MM.1S (cell line): ENCODE data around the gene ADD1.

Source experiments
- DNase-seq: peaks from one replicate; pipeline ENCODE4 v3.0.0-alpha.2; 2015
- H2AFZ ChIP-seq: fragments of 300-600 bp; sonication (generic); 2 replicates; pipeline ENCODE4 v1.6.0; 2016; ENCODE audit warnings: antibody characterized with exemption, low read length
- H3F3A ChIP-seq: fragments of 300-600 bp; sonication (generic); 2 replicates; pipeline ENCODE4 v1.6.1; 2016; ENCODE audit warnings: mild to moderate bottlenecking, antibody characterized with exemption, low read length, moderate library complexity, mixed read lengths; ENCODE audit not compliant: insufficient read depth
- H3K27ac ChIP-seq: fragments of 300-600 bp; sonication (generic); 2 replicates; pipeline ENCODE4 v1.5.1; 2016; ENCODE audit warnings: mild to moderate bottlenecking, low read length
- H3K27me3 ChIP-seq: fragments of 300-600 bp; sonication (generic); replicated peaks from 2 replicates; pipeline ENCODE4 v1.6.0; 2016; ENCODE audit warnings: low read length; ENCODE audit not compliant: insufficient read depth
- H3K36me3 ChIP-seq: fragments of 300-600 bp; sonication (generic); replicated peaks from 2 replicates; pipeline ENCODE4 v1.6.1; 2016; ENCODE audit warnings: mild to moderate bottlenecking, low read length, mixed read lengths; ENCODE audit not compliant: insufficient read depth
- H3K4me1 ChIP-seq: fragments of 300-600 bp; sonication (generic); 2 replicates; pipeline ENCODE4 v1.6.1; 2016; ENCODE audit warnings: low read length, mixed read lengths
- H3K4me2 ChIP-seq: fragments of 300-600 bp; sonication (generic); 2 replicates; pipeline ENCODE4 v1.6.0; 2016; ENCODE audit warnings: low read depth, low read length
- H3K4me3 ChIP-seq: fragments of 300-600 bp; sonication (generic); 2 replicates; pipeline ENCODE4 v1.5.1; 2016; ENCODE audit warnings: low read length, mixed read lengths
- H3K79me2 ChIP-seq: fragments of 300-600 bp; sonication (generic); 2 replicates; pipeline ENCODE4 v1.6.1; 2016; ENCODE audit warnings: mixed run types, low read length, mixed read lengths
- H3K9ac ChIP-seq: fragments of 300-600 bp; sonication (generic); 2 replicates; pipeline ENCODE4 v1.6.1; 2016; ENCODE audit warnings: low read length, mixed read lengths
- H3K9me2 ChIP-seq: fragments of 300-600 bp; sonication (generic); replicated peaks from 2 replicates; pipeline ENCODE4 v1.6.1; 2016; ENCODE audit warnings: mild to moderate bottlenecking, low read length, mixed read lengths; ENCODE audit not compliant: insufficient read depth
- H3K9me3 ChIP-seq: fragments of 300-600 bp; sonication (generic); replicated peaks from 2 replicates; pipeline ENCODE4 v1.6.1; 2016; ENCODE audit warnings: mild to moderate bottlenecking, low read length, mixed read lengths; ENCODE audit not compliant: insufficient read depth
- H4K20me1 ChIP-seq: fragments of 300-600 bp; sonication (generic); 2 replicates; pipeline ENCODE4 v1.6.1; 2016; ENCODE audit warnings: mild to moderate bottlenecking, low read length, moderate library complexity, mixed read lengths; ENCODE audit not compliant: insufficient read depth
- EZH2 ChIP-seq: fragments of 300-600 bp; sonication (generic); optimal IDR thresholded peaks from 2 replicates; pipeline ENCODE3; 2017; ENCODE audit warnings: low read depth, mild to moderate bottlenecking, antibody characterized with exemption, low read length, mixed read lengths
- EZH2phosphoT487 ChIP-seq: fragments of 300-600 bp; sonication (generic); IDR thresholded peaks from 2 replicates; pipeline ENCODE4 v1.6.1; 2018; ENCODE audit warnings: antibody characterized with exemption, low read length
- TF ChIP-seq, protein P1 (sequence below): fragments of 300-600 bp; sonication (generic); IDR thresholded peaks from 2 replicates; pipeline ENCODE4 v1.5.1; 2016; ENCODE audit warnings: antibody characterized with exemption, low read length, mixed read lengths

ADD1 gene

DNA sequence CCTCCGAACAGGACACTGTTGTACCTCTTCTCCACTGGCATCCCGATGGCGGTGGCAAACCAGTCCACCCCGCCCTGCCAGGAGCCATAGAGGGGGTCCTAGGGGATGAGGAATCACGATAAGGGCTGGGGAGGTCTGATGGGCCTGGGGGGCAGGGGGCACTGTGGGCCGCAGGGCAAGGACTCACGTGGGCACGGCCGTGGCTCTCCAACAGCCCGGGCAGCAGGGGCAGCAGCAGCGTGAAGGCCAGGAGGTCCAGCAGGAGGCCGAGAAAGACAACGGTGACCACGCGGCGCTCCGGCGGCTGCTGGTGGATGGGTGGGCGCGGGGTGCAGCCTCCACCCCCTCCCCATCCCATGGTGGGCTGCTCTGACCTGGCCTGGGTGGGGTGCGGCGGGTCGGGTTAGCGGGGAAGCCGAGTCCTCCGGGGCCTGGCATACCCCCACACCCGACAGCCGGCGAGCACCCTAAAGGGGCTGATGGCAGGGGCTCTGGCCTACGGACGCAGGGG, 90.0 kb downstream of the ADD1 start:
- H3F3A ChIP-seq: peaks cover 18% of the 10 kb centered on the region; the same call in 1 of the 2 replicates
- no peaks in the 10 kb centered on the region for H3K36me3 ChIP-seq
- no peaks in the 10 kb centered on the region for H3K27me3 ChIP-seq
- no peak for DNase-seq
- H3K9me2 ChIP-seq: no peaks in the 10 kb centered on the region
- TF ChIP-seq EZH2: no peak
- TF ChIP-seq EZH2phosphoT487: no peak
- TF ChIP-seq, protein P1, sequence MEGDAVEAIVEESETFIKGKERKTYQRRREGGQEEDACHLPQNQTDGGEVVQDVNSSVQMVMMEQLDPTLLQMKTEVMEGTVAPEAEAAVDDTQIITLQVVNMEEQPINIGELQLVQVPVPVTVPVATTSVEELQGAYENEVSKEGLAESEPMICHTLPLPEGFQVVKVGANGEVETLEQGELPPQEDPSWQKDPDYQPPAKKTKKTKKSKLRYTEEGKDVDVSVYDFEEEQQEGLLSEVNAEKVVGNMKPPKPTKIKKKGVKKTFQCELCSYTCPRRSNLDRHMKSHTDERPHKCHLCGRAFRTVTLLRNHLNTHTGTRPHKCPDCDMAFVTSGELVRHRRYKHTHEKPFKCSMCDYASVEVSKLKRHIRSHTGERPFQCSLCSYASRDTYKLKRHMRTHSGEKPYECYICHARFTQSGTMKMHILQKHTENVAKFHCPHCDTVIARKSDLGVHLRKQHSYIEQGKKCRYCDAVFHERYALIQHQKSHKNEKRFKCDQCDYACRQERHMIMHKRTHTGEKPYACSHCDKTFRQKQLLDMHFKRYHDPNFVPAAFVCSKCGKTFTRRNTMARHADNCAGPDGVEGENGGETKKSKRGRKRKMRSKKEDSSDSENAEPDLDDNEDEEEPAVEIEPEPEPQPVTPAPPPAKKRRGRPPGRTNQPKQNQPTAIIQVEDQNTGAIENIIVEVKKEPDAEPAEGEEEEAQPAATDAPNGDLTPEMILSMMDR: no peak
- peaks cover 8% of the 10 kb centered on the region; the same call in 1 of the 2 replicates for H3K4me1 ChIP-seq
- H3K9ac ChIP-seq: no peak overlapping the region
- H3K4me2 ChIP-seq: peak overlapping the region; percentile 72
- 0 out of 2 replicates have a peak overlapping the region, but pooled peaks have one; percentile 56 for H2AFZ ChIP-seq
- no peaks in the 10 kb centered on the region for H4K20me1 ChIP-seq
- no peak overlapping the region for H3K27ac ChIP-seq
- H3K79me2 ChIP-seq: no peaks in the 10 kb centered on the region; the same call in 1 of the 2 replicates
- no peaks in the 10 kb centered on the region for H3K9me3 ChIP-seq
- peak overlapping the region; percentile 49 for H3K4me3 ChIP-seq

DNA sequence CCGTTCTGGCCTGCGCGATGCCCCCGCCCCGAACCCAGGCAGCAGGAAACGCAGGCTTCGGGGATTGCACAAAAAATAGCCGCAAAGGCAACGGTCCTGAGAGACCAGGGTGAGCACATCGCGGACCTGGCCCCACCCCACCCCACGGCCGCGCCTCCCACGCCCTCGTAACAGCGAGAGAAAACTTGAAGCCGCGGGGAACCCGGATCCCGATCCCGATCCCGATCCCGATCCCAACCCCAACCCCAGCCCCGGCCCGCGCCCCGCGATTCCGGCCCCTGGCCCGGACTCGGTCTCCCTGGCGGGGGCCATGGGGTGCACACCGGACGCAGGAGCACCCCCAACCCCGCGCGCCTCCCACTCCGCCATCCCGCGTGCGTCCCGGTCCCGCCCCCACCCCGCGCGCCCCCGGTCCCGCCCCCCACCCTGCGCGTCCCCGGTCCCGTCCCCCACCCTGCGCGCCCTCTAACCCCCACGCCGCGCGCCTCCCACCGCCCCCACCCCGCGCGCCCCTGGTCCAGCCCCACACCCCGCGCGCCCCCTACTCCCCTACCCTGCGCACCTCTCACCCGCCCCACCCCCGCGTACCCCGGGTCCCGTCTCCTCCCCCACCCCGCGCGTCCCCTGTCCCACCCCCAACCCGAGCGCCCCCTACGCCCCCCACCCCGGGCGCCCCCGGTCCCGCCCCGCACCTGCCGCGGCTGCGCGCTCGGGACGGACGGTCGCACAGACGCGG, 90.6 kb downstream of the ADD1 start:
- DNase-seq: no peak
- Histone ChIP-seq H3K36me3 (no peaks in the 10 kb centered on the region), H3K27ac (no peak overlapping the region), H2AFZ (peak overlapping the region; percentile 56; the same call in 1 of the 2 replicates), H3K79me2 (no peaks in the 10 kb centered on the region; the same call in 1 of the 2 replicates), H3K27me3 (no peaks in the 10 kb centered on the region), H3K4me3 (peak overlapping the region; percentile 91), H3K4me1 (peaks cover 8% of the 10 kb centered on the region; the same call in 1 of the 2 replicates), H3K9ac (no peak overlapping the region), H4K20me1 (no peaks in the 10 kb centered on the region), H3K4me2 (peak overlapping the region; percentile 72), H3K9me3 (no peaks in the 10 kb centered on the region), H3K9me2 (no peaks in the 10 kb centered on the region), H3F3A (peaks cover 18% of the 10 kb centered on the region; the same call in 1 of the 2 replicates)
- TF ChIP-seq EZH2phosphoT487: no peak
- TF ChIP-seq, protein P1: no peak
- no peak for TF ChIP-seq EZH2

DNA sequence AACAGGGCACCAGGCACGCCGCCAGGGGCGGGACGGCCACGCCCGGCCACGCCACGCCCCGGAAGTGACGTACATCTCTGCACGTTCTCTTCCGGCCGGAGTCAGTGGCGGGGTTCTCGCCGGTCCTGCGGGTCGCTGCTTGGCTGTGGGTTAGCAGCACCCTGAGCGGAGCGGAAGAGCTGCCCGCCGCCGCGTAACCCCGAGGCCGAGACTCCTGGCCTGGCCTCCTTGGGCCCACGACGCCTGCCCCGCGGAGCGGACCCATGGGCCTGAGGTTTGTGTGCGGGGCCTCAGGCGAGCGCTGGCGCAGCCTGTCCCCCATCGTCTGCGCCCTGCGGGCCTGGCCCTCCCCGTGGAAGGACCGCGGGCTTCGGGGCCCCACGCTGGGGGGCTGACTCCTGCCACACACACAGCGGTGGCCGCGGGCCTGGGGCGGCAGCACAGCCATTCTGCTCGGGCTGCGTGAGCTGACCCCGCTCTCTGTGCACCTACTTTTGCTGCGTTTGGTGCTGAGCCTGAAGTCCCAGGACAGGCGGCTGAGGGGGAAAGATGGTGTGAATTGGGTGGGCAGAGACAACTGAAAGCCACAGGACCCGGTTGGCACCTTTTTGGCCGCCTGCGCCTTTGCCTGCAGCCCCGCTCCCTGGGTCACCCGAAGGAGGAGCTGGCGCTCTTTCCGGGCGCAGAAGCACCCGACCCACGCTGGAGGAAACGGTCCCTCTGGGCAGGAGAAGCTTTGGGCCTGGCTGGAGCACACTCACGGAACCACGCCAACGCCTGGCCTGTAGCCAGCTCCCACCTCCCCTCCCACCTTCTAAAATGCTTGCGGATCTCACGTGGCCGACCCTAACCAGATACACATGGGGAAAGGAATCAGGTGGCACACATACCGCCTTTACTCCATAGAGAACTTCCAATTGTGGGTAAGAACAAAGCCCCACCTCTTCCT, 91.4 kb downstream of the ADD1 start:
- Histone ChIP-seq H3K27me3 (no peaks in the 10 kb centered on the region), H2AFZ (peak overlapping the region; percentile 76), H4K20me1 (no peaks in the 10 kb centered on the region), H3K4me1 (peaks cover 8% of the 10 kb centered on the region; the same call in 1 of the 2 replicates), H3F3A (peaks cover 18% of the 10 kb centered on the region; the same call in 1 of the 2 replicates), H3K27ac (peak overlapping the region; percentile 33; the same call in 1 of the 2 replicates), H3K79me2 (no peaks in the 10 kb centered on the region; the same call in 1 of the 2 replicates), H3K9me3 (no peaks in the 10 kb centered on the region), H3K36me3 (no peaks in the 10 kb centered on the region), H3K9ac (peak overlapping the region; percentile 73), H3K4me2 (peak overlapping the region; percentile 96), H3K4me3 (peak overlapping the region; percentile 91), H3K9me2 (no peaks in the 10 kb centered on the region)
- DNase-seq: peak; percentile 91
- no peak for TF ChIP-seq EZH2
- TF ChIP-seq EZH2phosphoT487: no peak
- TF ChIP-seq, protein P1: no peak
